Measurements from ENCODE around the gene ABCC3. TPM values are rescaled to one million over a fixed set of nuclear protein-coding genes. Genes with fewer than 3 reads are reported as not detected.

The ABCC3 gene
- total RNA-seq, 1 donor from 2014 or later: 0.67 TPM

DNA sequence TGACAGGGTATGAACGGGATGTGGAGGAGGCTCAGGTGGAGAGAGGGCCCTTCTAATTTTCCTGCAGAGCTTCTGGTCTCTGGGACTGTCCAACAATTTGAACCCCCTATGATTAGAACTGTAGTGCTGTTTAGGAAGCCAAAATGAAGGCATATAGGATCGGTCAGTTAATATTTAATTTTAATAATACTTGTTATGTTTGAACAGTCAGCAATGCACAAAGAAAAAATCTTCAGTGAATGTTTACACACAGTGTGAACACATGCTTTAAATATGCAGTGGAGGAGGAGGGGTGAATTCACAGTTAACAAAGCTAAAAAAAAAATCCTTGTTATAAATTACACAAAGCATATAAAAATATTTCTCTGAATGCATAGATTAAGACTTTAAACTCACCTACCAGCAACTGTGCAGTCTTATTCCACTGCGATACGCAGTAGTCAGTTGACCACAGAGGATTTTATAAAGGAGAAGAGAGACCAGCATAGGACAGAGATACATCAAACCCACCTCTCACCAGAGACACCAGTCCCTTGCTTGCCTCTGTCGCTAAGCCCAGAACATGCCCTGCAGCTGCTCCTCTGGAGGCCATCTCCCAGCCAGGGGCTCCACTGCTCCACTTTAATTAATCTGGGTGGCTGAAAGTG is 58.5 kb downstream of the ABCC3 start:
- peaks cover 10% of the 10 kb centered on the region for H3K36me3 Mint-ChIP-seq (ENCODE audit: low read depth, unreplicated experiment)
- TF ChIP-seq, protein P1, sequence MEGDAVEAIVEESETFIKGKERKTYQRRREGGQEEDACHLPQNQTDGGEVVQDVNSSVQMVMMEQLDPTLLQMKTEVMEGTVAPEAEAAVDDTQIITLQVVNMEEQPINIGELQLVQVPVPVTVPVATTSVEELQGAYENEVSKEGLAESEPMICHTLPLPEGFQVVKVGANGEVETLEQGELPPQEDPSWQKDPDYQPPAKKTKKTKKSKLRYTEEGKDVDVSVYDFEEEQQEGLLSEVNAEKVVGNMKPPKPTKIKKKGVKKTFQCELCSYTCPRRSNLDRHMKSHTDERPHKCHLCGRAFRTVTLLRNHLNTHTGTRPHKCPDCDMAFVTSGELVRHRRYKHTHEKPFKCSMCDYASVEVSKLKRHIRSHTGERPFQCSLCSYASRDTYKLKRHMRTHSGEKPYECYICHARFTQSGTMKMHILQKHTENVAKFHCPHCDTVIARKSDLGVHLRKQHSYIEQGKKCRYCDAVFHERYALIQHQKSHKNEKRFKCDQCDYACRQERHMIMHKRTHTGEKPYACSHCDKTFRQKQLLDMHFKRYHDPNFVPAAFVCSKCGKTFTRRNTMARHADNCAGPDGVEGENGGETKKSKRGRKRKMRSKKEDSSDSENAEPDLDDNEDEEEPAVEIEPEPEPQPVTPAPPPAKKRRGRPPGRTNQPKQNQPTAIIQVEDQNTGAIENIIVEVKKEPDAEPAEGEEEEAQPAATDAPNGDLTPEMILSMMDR (IDR thresholded peaks at IDR 0.05; ENCODE audit: unreplicated experiment): no peak
- no peaks in the 10 kb centered on the region for H3K27me3 Mint-ChIP-seq (ENCODE audit: unreplicated experiment)
- no peak overlapping the region for H3K27ac Mint-ChIP-seq (ENCODE audit: unreplicated experiment)
- no peak for DNase-seq (ENCODE audit: low spot score)
- H3K4me3 Mint-ChIP-seq (ENCODE audit: unreplicated experiment): no peak overlapping the region
- H3K4me1 Mint-ChIP-seq (ENCODE audit: unreplicated experiment): peaks cover 7% of the 10 kb centered on the region
- no peaks in the 10 kb centered on the region for H3K9me3 Mint-ChIP-seq (ENCODE audit: unreplicated experiment)

DNA sequence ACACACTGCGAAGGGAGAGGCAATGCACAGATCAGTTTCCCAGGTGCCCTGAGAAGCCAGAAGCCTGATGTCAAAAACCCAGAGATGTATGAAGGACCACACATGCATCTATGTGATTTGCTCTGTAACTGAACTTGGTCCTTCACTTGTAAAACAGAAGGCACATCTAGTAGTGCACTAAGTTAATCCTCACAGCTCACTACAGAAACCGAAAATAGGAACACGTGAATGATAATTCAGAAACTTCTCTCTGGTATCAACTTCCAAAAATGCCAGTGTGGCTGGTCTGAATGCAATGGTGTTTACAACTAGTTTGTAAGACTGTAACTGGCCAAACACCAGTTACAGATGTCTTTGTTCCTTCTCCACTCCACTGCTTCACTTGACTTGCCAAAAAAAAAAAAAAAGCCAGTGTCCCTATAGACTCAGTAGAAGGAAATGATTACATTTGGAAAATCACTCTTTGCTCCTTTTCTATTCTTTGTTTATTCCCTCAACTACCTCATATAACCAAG is 61.7 kb downstream of the ABCC3 start:
- no peaks in the 10 kb centered on the region for H3K9me3 Mint-ChIP-seq (ENCODE audit: unreplicated experiment)
- H3K4me1 Mint-ChIP-seq (ENCODE audit: unreplicated experiment): no peaks in the 10 kb centered on the region
- no peaks in the 10 kb centered on the region for H3K27me3 Mint-ChIP-seq (ENCODE audit: unreplicated experiment)
- TF ChIP-seq, protein P1 (IDR thresholded peaks at IDR 0.05; ENCODE audit: unreplicated experiment): no peak
- H3K27ac Mint-ChIP-seq (ENCODE audit: unreplicated experiment): no peak overlapping the region
- DNase-seq (ENCODE audit: low spot score): no peak
- peaks cover 21% of the 10 kb centered on the region for H3K36me3 Mint-ChIP-seq (ENCODE audit: low read depth, unreplicated experiment)
- H3K4me3 Mint-ChIP-seq (ENCODE audit: unreplicated experiment): no peak overlapping the region

- Mint-ChIP-seq H3K27me3 (ENCODE audit: unreplicated experiment) (no peaks in the 10 kb centered on the region), H3K4me1 (ENCODE audit: unreplicated experiment) (no peaks in the 10 kb centered on the region), H3K36me3 (ENCODE audit: low read depth, unreplicated experiment) (peaks cover 21% of the 10 kb centered on the region), H3K9me3 (ENCODE audit: unreplicated experiment) (no peaks in the 10 kb centered on the region), H3K27ac (ENCODE audit: unreplicated experiment) (no peak overlapping the region), H3K4me3 (ENCODE audit: unreplicated experiment) (no peak overlapping the region)
- no peak for DNase-seq (ENCODE audit: low spot score)
- TF ChIP-seq, protein P1 (IDR thresholded peaks at IDR 0.05; ENCODE audit: unreplicated experiment): no peak
Observed at GRCh38 chr17:50697062-50697461, 62.4 kb downstream of the ABCC3 start.

DNA sequence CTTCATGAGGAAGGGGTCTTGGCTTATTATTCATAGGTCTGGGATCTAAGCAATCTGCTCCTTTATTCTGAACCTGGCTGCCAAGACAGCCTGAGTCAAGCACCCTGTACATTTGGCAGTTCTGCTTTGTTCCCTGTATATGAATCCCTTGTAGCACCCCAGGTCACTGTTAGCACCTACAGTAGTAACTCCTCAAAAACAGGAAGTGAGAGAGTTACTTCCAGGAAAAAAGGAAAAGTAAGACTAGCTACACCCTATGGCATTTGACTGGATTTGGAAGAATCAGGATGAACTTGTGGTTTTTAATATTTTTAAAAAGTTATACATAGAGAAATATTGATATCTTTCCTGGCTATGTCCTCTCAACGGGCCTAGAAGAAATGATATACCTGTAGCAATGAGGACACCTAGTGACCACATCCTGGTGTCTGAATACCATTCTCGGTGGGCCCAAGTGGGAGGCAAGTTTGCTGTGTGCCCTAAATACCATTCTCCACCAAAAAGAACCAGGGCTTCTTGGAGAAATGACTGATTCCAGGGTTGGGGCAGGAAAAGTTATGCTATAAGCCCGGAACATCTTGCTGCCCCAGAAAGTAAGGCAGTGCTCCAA is 63.1 kb downstream of the ABCC3 start:
- peaks cover 21% of the 10 kb centered on the region for H3K36me3 Mint-ChIP-seq (ENCODE audit: low read depth, unreplicated experiment)
- H3K4me1 Mint-ChIP-seq (ENCODE audit: unreplicated experiment): no peaks in the 10 kb centered on the region
- no peak overlapping the region for H3K4me3 Mint-ChIP-seq (ENCODE audit: unreplicated experiment)

More for the DNA sequence above, 63.1 kb downstream of the ABCC3 start:
- TF ChIP-seq, protein P1 (IDR thresholded peaks at IDR 0.05; ENCODE audit: unreplicated experiment): no peak
- no peak for DNase-seq (ENCODE audit: low spot score)
- Mint-ChIP-seq H3K27ac (ENCODE audit: unreplicated experiment) (no peak overlapping the region), H3K9me3 (ENCODE audit: unreplicated experiment) (no peaks in the 10 kb centered on the region), H3K27me3 (ENCODE audit: unreplicated experiment) (no peaks in the 10 kb centered on the region)
